Right ventricle myocardium superior (tissue), 1 donor: Measurements from ENCODE around the gene RSRC2. TPM values are rescaled to one million over a fixed set of nuclear protein-coding genes. Genes with fewer than 3 reads are reported as not detected.
A peak's percentile ranks its signal among the peaks of the same experiment; 100 is the strongest.
"Not testable (repeated sequence)": the region's sequence is repeated elsewhere in the genome, so short reads cannot be mapped to it uniquely, and the experiment has no call there.

Source experiments
- ATAC-seq: fragments of 200-7000 bp; cut with Tn5 transposase; one replicate; pipeline ENCODE4 v1.9.1; 2020; ENCODE audit warnings: mild to moderate bottlenecking; ENCODE audit not compliant: poor library complexity
- DNase-seq: peaks from one replicate; pipeline ENCODE4 v3.0.0-alpha.2; 2020
- intact Hi-C: fragments of 100-400 bp; cut with DNase I; formaldehyde crosslinking; loops from one replicate; pipeline ENCODE4 v1.11.2; 2022
- total RNA-seq: library from RNA; stranded (reverse); fragmentation: NEBNext Ultra II Directional; extraction: Animal tissue kit (Norgen Biotek cat#: 25700); gene quantifications from one replicate; pipeline ENCODE4 v1.2.1, GENCODE V29; 2021
- donor health status: DM: no; HTN: yes; CAD: no; lungs with severe emphysema.

The RSRC2 gene
- total RNA-seq, 1 donor from 2014 or later, result 35.1 TPM

GRCh38 chr12:122495258-122495657 is 31.5 kb downstream of the RSRC2 start:
- ATAC-seq (no peak), DNase-seq (no peak)
- intact Hi-C loops, result no loop called here

GRCh38 chr12:122493222-122493621 is 33.5 kb downstream of the RSRC2 start:
- intact Hi-C loops, DNase-seq, ATAC-seq: not testable (repeated sequence)

- DNase-seq (no peak), ATAC-seq (no peak)
- intact Hi-C loops, result no loop called here
These were observed 34.7 kb downstream of the RSRC2 start for GRCh38 chr12:122491991-122492390.

GRCh38 chr12:122489038-122489437 is 37.7 kb downstream of the RSRC2 start:
- intact Hi-C loops, result no loop called here
- DNase-seq (no peak), ATAC-seq (no peak)

- DNase-seq, intact Hi-C loops, ATAC-seq: not testable (repeated sequence)
These were observed 38.9 kb downstream of the RSRC2 start for GRCh38 chr12:122487807-122488206.

GRCh38 chr12:122486805-122487426 is 39.8 kb downstream of the RSRC2 start:
- DNase-seq (no peak), ATAC-seq (no peak)
- intact Hi-C loops, result no loop called here

- ATAC-seq, intact Hi-C loops: not testable (repeated sequence)
These were observed 40.4 kb downstream of the RSRC2 start for GRCh38 chr12:122486360-122486759.

GRCh38 chr12:122484385-122484784 is 42.4 kb downstream of the RSRC2 start:
- ATAC-seq, intact Hi-C loops, DNase-seq: not testable (repeated sequence)

More at GRCh38 chr12:122486360-122486759, 40.4 kb downstream of the RSRC2 start:
- DNase-seq, result not testable (repeated sequence)

- ATAC-seq (no peak), DNase-seq (no peak)
- intact Hi-C loops, result no loop called here
These were observed 42.8 kb downstream of the RSRC2 start for GRCh38 chr12:122483969-122484368.

- no peak for DNase-seq
- ATAC-seq, result no peak
- intact Hi-C loops, result no loop called here
These were observed 44.9 kb downstream of the RSRC2 start for GRCh38 chr12:122481861-122482260.

GRCh38 chr12:122480753-122481152 is 46.0 kb downstream of the RSRC2 start:
- DNase-seq (no peak), ATAC-seq (no peak)
- intact Hi-C loops, result no loop called here

- DNase-seq, result no peak
- intact Hi-C loops, result loop anchor here (5.0 kb wide), 1 partner anchor 72 kb away; no protein-coding TSS in a partner anchor
- ATAC-seq, result no peak
These were observed 52.4 kb downstream of the RSRC2 start for GRCh38 chr12:122474324-122474716.

- DNase-seq (no peak), ATAC-seq (peak; percentile 22)
- intact Hi-C loops, result loop anchor here (5.0 kb wide), 1 partner anchor 71 kb away; no protein-coding TSS in a partner anchor
These were observed 53.0 kb downstream of the RSRC2 start for GRCh38 chr12:122473543-122474323.

GRCh38 chr12:122471324-122472226 is 55.2 kb downstream of the RSRC2 start:
- DNase-seq (no peak), ATAC-seq (peak; percentile 72)
- intact Hi-C loops, result loop anchor here (5.0 kb wide), 1 partner anchor 69 kb away; no protein-coding TSS in a partner anchor

GRCh38 chr12:122470576-122470975 is 56.2 kb downstream of the RSRC2 start:
- intact Hi-C loops, result loop anchor here (5.0 kb wide), 1 partner anchor 68 kb away; no protein-coding TSS in a partner anchor
- not testable (repeated sequence) for ATAC-seq, DNase-seq

GRCh38 chr12:122469856-122470255 is 56.9 kb downstream of the RSRC2 start:
- DNase-seq, result not testable (repeated sequence)

GRCh38 chr12:122467983-122468382 is 58.8 kb downstream of the RSRC2 start:
- intact Hi-C loops, result no loop called here
- no peak for DNase-seq
- ATAC-seq, result no peak

More at GRCh38 chr12:122469856-122470255, 56.9 kb downstream of the RSRC2 start:
- intact Hi-C loops, result loop anchor here (5.0 kb wide), 1 partner anchor 68 kb away; no protein-coding TSS in a partner anchor
- ATAC-seq, result not testable (repeated sequence)

GRCh38 chr12:122464317-122465042 is 62.3 kb downstream of the RSRC2 start:
- peak; percentile 54 for DNase-seq
- intact Hi-C loops, result not testable (repeated sequence)
- peak; percentile 64 for ATAC-seq
